ENCODE measurements around the gene SPATA4. TPM values are rescaled to one million over a fixed set of nuclear protein-coding genes. Genes with fewer than 3 reads are reported as not detected.

The SPATA4 gene
- total and polyA plus RNA-seq, 2 of the 4 experiments (the other 2 are of a cell fraction): under 0.01 to 0.09 TPM

DNA sequence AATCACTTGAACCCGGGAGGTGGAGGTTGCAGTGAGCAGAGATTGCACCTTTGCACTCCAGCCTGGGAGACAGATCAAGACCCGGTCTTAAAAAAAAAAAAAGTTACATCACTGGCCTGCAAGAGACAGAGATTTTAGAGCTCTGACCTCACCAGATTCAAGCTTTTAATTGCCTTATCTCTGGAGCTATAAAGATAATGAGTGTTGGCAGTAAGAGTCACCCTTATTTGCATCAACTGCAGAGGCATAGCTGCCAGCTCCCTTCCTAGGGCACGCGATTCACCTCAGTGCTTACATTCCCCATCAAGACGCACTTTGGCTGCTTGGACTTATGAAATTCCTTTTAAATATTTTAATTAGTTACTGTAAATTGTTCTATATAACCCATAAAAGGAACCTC is 12.5 kb upstream of the SPATA4 start:
- Histone ChIP-seq H3K9me3 (ENCODE audit: control insufficient read depth, insufficient read depth, low read length) (no peaks in the 10 kb centered on the region), H2AK5ac (ENCODE audit: low read depth, low read length) (no peak overlapping the region), H3K4me2 (ENCODE audit: low read depth, low read length) (no peak overlapping the region), H3K36me3 (ENCODE audit: control insufficient read depth, insufficient read depth, low read length) (no peaks in the 10 kb centered on the region), H2BK120ac (ENCODE audit: low read depth, low read length) (no peak overlapping the region), H3K4me1 (ENCODE audit: control insufficient read depth, insufficient read depth, low read length) (no peaks in the 10 kb centered on the region), H2AK9ac (replicated peaks; ENCODE audit: low read depth, low read length, poor library complexity) (no peak overlapping the region), H4K8ac (ENCODE audit: low read depth in 2 of 2, low read length in 2 of 2) (no peak overlapping the region), H2BK15ac (ENCODE audit: low read depth, low read length) (no peak overlapping the region), H3K4ac (ENCODE audit: low read depth, low read length) (no peak overlapping the region), H2BK20ac (ENCODE audit: low read depth, low read length) (no peak overlapping the region), H3K9me1 (ENCODE audit: insufficient read depth, low read length) (no peaks in the 10 kb centered on the region), H4K20me1 (ENCODE audit: insufficient read depth, low read length) (no peaks in the 10 kb centered on the region), H3K79me1 (ENCODE audit: low read depth in 1 of 2, low read length in 2 of 2) (no peaks in the 10 kb centered on the region), H3K23ac (ENCODE audit: low read depth, low read length) (no peak overlapping the region), H2AFZ (replicated peaks; ENCODE audit: low read length, poor library complexity) (no peak overlapping the region), H3K56ac (ENCODE audit: extremely low read depth, insufficient read depth, low read length) (no peak overlapping the region), H4K5ac (ENCODE audit: low read depth, low read length) (no peak overlapping the region), H3K18ac (ENCODE audit: low read depth, low read length) (no peak overlapping the region), H3K27ac (ENCODE audit: insufficient read depth, low read length) (no peak overlapping the region), H3K14ac (replicated peaks; ENCODE audit: low read depth, low read length) (no peak overlapping the region), H2BK5ac (ENCODE audit: low read depth, low read length, poor library complexity, severe bottlenecking) (no peak overlapping the region), H3K27me3 (ENCODE audit: control insufficient read depth, insufficient read depth, low read length) (no peaks in the 10 kb centered on the region), H4K91ac (ENCODE audit: insufficient read depth, low read depth, low read length) (no peak overlapping the region), H3K9ac (ENCODE audit: low read depth, low read length) (no peak overlapping the region), H3K4me3 (ENCODE audit: insufficient read depth, low read depth, low read length) (no peak overlapping the region)
- ATAC-seq (ENCODE audit: low read depth): no peak
- ChIA-PET CTCF (interaction anchor here (0.9 kb wide), 1 partner anchor 11 kb away, joined by 4 read pairs; no protein-coding TSS in a partner anchor), POLR2A (ENCODE audit: unreplicated experiment) (no interaction called here)
- in situ Hi-C loops (cut with MboI; ENCODE audit: low sequenced_read_pairs) (no loop called here), dilution Hi-C loops (cut with HindIII; ENCODE audit: low sequenced_read_pairs, unreplicated experiment) (no loop called here), intact Hi-C loops (cut with micrococcal nuclease) (no loop called here)
- TF ChIP-seq RFX5 (IDR thresholded peaks at IDR 0.05; ENCODE audit: low read depth, low read length) (no peak), BHLHE40 (IDR thresholded peaks at IDR 0.05; ENCODE audit: low read depth, low read length) (no peak), CHD1 (IDR thresholded peaks at IDR 0.05; ENCODE audit: low read depth, low read length) (no peak), CEBPB (IDR thresholded peaks at IDR 0.05; ENCODE audit: low read depth, low read length) (no peak), NFE2L2 (IDR thresholded peaks at IDR 0.05; ENCODE audit: low read depth, low read length) (no peak), FOS (IDR thresholded peaks at IDR 0.05; ENCODE audit: low read depth, low read length) (no peak), ELK1 (IDR thresholded peaks at IDR 0.05; ENCODE audit: borderline replicate concordance, low read depth, low read length) (no peak), SMC3 (IDR thresholded peaks at IDR 0.05; ENCODE audit: low read depth, low read length) (no peak)
- TF ChIP-seq, protein P1, sequence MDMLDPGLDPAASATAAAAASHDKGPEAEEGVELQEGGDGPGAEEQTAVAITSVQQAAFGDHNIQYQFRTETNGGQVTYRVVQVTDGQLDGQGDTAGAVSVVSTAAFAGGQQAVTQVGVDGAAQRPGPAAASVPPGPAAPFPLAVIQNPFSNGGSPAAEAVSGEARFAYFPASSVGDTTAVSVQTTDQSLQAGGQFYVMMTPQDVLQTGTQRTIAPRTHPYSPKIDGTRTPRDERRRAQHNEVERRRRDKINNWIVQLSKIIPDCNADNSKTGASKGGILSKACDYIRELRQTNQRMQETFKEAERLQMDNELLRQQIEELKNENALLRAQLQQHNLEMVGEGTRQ (IDR thresholded peaks at IDR 0.05; ENCODE audit: low read depth, low read length): no peak
- TF ChIP-seq, protein P2, sequence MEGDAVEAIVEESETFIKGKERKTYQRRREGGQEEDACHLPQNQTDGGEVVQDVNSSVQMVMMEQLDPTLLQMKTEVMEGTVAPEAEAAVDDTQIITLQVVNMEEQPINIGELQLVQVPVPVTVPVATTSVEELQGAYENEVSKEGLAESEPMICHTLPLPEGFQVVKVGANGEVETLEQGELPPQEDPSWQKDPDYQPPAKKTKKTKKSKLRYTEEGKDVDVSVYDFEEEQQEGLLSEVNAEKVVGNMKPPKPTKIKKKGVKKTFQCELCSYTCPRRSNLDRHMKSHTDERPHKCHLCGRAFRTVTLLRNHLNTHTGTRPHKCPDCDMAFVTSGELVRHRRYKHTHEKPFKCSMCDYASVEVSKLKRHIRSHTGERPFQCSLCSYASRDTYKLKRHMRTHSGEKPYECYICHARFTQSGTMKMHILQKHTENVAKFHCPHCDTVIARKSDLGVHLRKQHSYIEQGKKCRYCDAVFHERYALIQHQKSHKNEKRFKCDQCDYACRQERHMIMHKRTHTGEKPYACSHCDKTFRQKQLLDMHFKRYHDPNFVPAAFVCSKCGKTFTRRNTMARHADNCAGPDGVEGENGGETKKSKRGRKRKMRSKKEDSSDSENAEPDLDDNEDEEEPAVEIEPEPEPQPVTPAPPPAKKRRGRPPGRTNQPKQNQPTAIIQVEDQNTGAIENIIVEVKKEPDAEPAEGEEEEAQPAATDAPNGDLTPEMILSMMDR (conservative IDR thresholded peaks at IDR 0.05; ENCODE audit: low read depth, low read length): no peak
- 60% methylated on average over 1 of the region's 5 CpGs; no CpG with 5 or more reads in 1 of the 2 experiments for WGBS, 2 experiments (ENCODE audit: extremely low coverage in 2 of 2, insufficient read length in 1 of 2)
- no TSS peak for BruUV-seq (replicated peaks)
- no peak for DNase-seq
